ENCODE measurements around the gene CMC1.
A peak's percentile ranks its signal among the peaks of the same experiment; 100 is the strongest.

The CMC1 gene

DNA sequence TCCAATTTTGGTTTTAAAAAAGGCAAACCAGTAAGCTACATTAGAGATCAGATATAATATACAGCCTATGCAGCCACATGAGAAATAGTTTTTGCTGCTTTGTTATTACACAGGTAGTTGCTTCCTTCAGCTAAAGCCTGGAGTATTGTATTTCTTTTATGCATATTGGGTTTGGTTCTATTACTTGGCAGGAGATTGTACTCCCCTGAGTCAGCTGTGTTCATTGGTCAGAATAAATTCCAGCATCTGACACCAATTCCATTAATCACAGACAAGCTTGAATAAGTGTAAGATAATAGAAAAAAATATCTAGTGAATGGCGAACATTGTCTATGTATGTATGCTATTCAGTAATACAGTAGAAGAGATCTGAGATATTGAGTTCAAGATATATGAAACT lies 81.0 kb downstream of the CMC1 start:
- no peak for TF ChIP-seq EGR1 (IDR thresholded peaks at IDR 0.05)
- TF ChIP-seq ZBTB7A (IDR thresholded peaks at IDR 0.05; ENCODE audit: low read depth) = no peak
- no peak for TF ChIP-seq TAF1 (IDR thresholded peaks at IDR 0.05; ENCODE audit: low read depth)
- TF ChIP-seq, protein P1, sequence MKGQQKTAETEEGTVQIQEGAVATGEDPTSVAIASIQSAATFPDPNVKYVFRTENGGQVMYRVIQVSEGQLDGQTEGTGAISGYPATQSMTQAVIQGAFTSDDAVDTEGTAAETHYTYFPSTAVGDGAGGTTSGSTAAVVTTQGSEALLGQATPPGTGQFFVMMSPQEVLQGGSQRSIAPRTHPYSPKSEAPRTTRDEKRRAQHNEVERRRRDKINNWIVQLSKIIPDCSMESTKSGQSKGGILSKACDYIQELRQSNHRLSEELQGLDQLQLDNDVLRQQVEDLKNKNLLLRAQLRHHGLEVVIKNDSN (IDR thresholded peaks at IDR 0.05) = no peak

DNA sequence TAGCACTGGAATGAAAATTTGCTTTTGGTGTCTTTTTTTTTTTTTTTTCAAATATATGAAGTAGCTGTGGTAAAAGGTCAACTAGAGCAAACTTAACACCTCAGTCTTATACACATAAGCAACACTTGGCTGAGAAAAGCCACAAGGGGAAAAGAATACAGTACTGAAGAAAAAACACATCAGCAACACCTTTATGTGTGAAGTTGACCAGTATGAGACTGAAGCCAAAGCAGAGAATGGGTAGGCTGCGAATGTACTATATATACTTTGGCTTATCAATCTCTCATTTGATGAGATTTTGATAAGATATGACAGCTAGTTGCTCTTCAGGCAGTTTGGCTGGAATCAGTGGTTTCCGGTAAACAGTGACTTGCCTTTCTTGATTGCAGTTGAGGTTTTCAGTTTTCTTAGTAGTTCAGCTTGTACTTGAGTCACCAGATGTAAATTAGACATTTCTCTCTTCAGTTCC lies 85.1 kb downstream of the CMC1 start:
- TF ChIP-seq NFIC (IDR thresholded peaks at IDR 0.05) (no peak), ZBTB7A (IDR thresholded peaks at IDR 0.05; ENCODE audit: low read depth) (no peak), YY1 (IDR thresholded peaks at IDR 0.05; ENCODE audit: low read depth) (no peak), CEBPB (IDR thresholded peaks at IDR 0.05) (no peak), EGR1 (IDR thresholded peaks at IDR 0.05) (no peak), RAD21 (IDR thresholded peaks at IDR 0.05; ENCODE audit: low read depth) (no peak), FOXM1 (IDR thresholded peaks at IDR 0.05; ENCODE audit: borderline replicate concordance, low read depth) (no peak)
- TF ChIP-seq, protein P1 (IDR thresholded peaks at IDR 0.05) = no peak
- TF ChIP-seq, protein P2, sequence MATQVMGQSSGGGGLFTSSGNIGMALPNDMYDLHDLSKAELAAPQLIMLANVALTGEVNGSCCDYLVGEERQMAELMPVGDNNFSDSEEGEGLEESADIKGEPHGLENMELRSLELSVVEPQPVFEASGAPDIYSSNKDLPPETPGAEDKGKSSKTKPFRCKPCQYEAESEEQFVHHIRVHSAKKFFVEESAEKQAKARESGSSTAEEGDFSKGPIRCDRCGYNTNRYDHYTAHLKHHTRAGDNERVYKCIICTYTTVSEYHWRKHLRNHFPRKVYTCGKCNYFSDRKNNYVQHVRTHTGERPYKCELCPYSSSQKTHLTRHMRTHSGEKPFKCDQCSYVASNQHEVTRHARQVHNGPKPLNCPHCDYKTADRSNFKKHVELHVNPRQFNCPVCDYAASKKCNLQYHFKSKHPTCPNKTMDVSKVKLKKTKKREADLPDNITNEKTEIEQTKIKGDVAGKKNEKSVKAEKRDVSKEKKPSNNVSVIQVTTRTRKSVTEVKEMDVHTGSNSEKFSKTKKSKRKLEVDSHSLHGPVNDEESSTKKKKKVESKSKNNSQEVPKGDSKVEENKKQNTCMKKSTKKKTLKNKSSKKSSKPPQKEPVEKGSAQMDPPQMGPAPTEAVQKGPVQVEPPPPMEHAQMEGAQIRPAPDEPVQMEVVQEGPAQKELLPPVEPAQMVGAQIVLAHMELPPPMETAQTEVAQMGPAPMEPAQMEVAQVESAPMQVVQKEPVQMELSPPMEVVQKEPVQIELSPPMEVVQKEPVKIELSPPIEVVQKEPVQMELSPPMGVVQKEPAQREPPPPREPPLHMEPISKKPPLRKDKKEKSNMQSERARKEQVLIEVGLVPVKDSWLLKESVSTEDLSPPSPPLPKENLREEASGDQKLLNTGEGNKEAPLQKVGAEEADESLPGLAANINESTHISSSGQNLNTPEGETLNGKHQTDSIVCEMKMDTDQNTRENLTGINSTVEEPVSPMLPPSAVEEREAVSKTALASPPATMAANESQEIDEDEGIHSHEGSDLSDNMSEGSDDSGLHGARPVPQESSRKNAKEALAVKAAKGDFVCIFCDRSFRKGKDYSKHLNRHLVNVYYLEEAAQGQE (IDR thresholded peaks at IDR 0.05; ENCODE audit: low read depth) = no peak

DNA sequence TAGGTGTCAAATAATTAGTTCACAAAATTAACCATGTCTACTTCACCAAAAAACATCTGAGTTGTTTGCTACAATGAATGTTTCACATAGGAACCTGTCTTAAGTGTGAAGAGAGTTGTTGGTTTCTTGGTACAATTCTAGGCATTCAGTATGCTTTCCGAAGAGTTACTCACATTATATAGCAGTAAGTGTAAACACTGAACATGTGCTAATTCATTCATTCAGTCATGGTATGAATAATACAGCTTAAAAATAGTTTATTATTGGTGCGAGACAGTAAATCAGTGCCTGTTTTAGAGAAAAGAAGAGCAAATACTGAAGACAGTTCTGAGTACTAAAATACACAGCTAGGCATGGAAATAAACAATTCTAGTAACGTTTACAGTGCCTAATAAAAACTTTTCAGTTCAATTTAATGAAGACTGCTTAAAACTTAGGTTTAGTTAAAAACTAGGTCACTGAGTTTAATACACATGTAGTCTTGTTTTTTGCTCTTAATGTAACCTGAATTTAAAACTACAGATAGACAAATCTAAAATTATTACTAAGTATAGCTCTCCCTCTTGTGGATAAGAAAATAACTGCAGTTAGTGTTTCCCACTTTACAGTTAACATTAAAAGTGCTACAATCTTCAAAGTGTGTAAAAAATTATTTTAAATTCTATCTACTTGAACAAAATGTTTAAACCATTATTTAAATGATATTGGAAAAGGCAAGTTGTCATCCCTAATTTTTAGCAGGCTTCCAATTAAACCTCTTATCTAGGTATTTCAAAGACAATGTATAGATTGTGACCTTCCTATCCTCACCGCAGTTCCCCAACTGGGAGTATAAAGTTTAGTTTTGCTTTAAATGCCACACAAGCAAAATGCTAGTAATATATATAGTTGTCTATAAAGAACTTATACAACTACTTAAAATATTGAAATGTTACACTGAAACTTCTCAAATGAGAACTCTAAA lies 87.1 kb downstream of the CMC1 start:
- TF ChIP-seq YY1 (IDR thresholded peaks at IDR 0.05; ENCODE audit: low read depth) = no peak
- TF ChIP-seq RAD21 (IDR thresholded peaks at IDR 0.05; ENCODE audit: low read depth) = peak; percentile 32
- TF ChIP-seq, protein P3, sequence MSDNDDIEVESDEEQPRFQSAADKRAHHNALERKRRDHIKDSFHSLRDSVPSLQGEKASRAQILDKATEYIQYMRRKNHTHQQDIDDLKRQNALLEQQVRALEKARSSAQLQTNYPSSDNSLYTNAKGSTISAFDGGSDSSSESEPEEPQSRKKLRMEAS (IDR thresholded peaks at IDR 0.05) = no peak
- TF ChIP-seq TCF12 (IDR thresholded peaks at IDR 0.05; ENCODE audit: low read depth) = no peak

DNA sequence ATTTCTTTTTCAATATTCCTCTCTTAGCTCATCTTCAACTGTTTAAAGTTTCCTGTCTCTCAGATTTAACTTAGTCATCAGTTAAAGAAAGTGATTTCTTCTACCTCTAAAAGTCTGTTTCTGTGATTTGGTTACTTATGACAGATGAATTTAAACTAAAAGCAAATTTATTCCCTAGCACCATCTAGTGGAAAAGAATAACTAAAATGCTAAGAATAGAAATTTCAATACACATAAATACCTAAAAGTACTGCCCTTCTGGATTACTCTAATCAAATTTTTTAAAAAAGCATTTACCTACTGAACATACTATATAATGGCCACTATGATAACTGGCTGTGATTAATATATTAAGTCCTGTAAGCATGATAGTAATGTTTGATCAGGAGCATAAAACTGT lies 93.1 kb downstream of the CMC1 start:
- TF ChIP-seq, protein P1 (IDR thresholded peaks at IDR 0.05) = no peak
- TF ChIP-seq FOXM1 (IDR thresholded peaks at IDR 0.05; ENCODE audit: borderline replicate concordance, low read depth) (no peak), TCF12 (IDR thresholded peaks at IDR 0.05; ENCODE audit: low read depth) (no peak), NFIC (IDR thresholded peaks at IDR 0.05) (no peak), TAF1 (IDR thresholded peaks at IDR 0.05; ENCODE audit: low read depth) (no peak), YY1 (IDR thresholded peaks at IDR 0.05; ENCODE audit: low read depth) (no peak), EP300 (IDR thresholded peaks at IDR 0.05; ENCODE audit: borderline replicate concordance) (no peak), TEAD4 (IDR thresholded peaks at IDR 0.05) (no peak), RAD21 (IDR thresholded peaks at IDR 0.05; ENCODE audit: low read depth) (no peak), CEBPB (IDR thresholded peaks at IDR 0.05) (no peak), CREB1 (IDR thresholded peaks at IDR 0.05; ENCODE audit: low read depth) (no peak), EGR1 (IDR thresholded peaks at IDR 0.05) (no peak)
- TF ChIP-seq, protein P2 (IDR thresholded peaks at IDR 0.05; ENCODE audit: low read depth) = no peak

DNA sequence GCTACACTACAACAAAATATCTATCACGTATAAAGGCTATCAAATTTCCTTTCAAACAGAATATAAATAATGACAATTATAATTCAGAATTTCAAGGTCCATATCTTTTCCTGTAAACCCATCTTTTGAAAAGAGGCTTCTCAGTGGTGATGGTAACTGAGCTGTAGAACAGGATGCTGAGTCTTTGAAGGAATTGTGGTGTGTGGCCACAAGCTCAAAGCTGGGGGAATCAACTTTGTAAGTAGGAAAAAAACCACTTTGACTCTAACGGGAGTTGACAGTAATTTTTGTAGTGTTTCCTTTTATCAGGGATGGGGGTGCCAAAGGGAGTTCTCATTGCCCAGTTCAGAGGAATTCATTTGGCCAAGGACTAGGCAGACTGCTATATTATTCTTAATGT lies 93.8 kb downstream of the CMC1 start:
- TF ChIP-seq, protein P2 (IDR thresholded peaks at IDR 0.05; ENCODE audit: low read depth) = no peak
- TF ChIP-seq EGR1 (IDR thresholded peaks at IDR 0.05) (no peak), TEAD4 (IDR thresholded peaks at IDR 0.05) (no peak), YY1 (IDR thresholded peaks at IDR 0.05; ENCODE audit: low read depth) (no peak), TCF12 (IDR thresholded peaks at IDR 0.05; ENCODE audit: low read depth) (no peak), ZBTB7A (IDR thresholded peaks at IDR 0.05; ENCODE audit: low read depth) (no peak), CEBPB (IDR thresholded peaks at IDR 0.05) (no peak), NFIC (IDR thresholded peaks at IDR 0.05) (no peak), FOXM1 (IDR thresholded peaks at IDR 0.05; ENCODE audit: borderline replicate concordance, low read depth) (no peak), CREB1 (IDR thresholded peaks at IDR 0.05; ENCODE audit: low read depth) (no peak), TAF1 (IDR thresholded peaks at IDR 0.05; ENCODE audit: low read depth) (no peak), RAD21 (IDR thresholded peaks at IDR 0.05; ENCODE audit: low read depth) (no peak), EP300 (IDR thresholded peaks at IDR 0.05; ENCODE audit: borderline replicate concordance) (no peak)
- TF ChIP-seq, protein P1 (IDR thresholded peaks at IDR 0.05) = no peak
- TF ChIP-seq, protein P3 (IDR thresholded peaks at IDR 0.05) = no peak

All from Ishikawa (cell line).